SW480 (cell line): ENCODE results near the gene SYNE3.
"Not testable (repeated sequence)": the region's sequence is repeated elsewhere in the genome, so short reads cannot be mapped to it uniquely, and the experiment has no call there.

Experiments
- DNase-seq: peaks from one replicate; pipeline ENCODE4 v3.0.0-alpha.2; 2016; ENCODE audit warnings: low spot score

The SYNE3 gene

DNA sequence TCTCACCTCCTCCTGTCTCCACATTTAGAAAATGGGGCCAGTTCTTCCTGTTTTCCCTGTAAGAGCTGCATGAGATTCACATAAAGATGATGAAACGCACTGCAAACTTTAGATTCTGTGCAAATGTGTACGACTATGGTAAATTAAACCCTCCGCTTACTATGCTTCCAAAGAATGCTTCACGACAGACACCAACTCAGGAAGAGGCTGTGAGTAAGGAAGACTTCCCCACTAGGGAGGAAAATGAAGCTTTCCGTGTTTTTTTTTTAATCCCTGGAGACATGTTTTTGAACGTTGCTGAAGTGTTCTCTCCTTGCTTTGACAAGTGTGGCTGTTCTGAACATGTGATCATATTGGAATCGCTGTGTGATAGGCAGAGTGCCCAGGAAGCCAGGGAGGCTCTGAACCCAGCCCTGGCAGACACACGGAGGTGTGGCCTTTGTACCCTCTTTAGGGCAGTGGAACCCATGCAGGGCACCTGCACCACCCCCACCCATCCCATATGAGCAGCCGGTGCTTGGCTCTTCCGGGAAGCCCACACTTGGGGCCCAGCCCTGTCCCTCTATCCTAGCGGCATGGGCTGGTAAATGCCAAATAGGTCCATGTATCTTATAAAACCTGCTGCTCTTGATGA is 7.5 kb upstream of the SYNE3 start:
- peak; percentile 95 for DNase-seq

DNA sequence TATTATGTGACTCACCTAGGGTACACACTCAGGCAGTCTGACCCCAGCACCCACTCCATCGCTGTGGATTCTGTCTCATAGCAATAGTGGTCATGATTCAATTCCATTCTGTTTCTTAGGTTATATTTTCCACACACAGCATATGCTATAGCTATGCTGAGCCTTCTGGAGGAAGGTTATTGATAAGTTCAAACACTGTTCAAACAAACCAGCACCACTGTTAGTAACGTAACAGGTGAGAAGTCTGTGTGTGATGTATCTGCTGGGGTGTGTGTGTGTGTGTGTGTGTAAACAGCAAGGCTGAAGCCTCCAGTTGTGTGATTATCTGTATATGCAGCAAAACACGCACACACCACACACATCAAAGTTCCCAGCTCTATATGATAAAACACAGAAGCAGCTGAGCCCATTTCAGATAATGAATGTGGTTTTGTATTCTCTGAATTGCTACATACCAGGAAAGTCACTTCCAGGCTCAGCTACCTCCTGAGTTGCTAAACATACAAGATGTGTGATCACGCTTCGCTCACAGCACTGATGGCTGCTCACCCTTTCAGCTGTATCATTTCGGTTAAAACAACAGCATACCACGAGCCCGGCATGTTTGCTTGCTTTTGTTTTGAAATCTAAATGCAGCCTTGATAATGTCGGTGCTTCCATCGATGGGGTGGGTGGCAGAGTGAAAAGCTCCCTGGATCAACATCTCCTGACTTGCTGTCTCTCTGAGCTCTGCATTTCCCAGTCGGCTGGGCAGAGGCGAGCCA is 6.8 kb upstream of the SYNE3 start:
- DNase-seq, result peak; percentile 92

DNA sequence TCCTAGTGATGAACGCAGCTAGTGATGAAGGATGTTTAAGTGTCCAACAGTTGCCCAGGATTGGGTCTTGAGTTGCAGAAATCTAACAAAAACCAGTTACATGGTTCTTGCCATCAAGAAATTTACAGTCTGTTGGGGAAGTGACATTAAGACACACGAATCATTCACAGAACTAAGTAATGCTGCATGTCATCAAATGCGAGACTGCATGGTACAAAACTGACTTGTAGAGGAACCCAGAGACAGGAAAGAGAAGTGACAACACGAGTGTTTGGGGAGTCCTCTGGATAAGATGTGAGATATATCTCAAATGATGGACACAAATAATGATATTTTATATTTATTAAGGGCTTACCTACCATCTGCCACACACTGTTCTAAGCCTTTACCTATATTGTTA is 6.1 kb upstream of the SYNE3 start:
- DNase-seq, result no peak

DNA sequence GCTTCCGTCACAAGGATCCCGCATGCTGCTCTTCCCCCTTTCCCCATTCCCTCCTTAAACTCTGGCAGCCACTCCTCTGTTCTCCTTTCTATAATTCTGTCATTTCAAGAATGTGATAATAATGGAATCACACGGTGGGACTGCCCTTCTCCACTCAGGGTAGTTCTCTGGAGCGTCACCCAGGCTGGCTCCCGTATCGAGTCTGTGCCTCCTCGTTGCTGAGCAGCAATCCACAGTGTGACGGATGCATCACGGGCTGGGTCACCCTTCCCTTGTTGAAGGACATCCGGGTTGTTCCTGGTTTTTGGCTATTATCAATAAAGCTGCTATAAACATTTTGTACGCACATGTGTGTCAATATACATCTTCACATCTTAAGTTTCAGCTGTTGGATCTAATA is 5.7 kb upstream of the SYNE3 start:
- no peak for DNase-seq

DNA sequence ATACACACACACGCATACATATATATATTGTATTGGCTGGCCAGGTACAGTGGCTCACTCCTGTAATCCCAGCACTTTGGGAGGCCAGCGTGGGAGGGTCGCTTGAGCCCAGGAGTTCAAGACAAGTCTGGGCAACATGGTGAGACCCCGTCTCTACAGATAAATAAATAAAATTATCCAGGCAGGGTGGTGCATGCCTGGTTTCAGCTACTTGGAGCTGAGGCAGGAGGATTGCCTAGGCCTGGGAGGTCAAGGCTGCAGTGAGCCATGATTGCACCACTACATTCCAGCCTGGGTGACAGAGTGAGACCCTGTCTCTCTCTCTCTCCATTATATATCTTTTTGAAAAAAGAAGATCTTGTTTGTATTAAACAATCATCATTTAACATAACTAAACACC is 4.6 kb upstream of the SYNE3 start:
- DNase-seq, result no peak

DNA sequence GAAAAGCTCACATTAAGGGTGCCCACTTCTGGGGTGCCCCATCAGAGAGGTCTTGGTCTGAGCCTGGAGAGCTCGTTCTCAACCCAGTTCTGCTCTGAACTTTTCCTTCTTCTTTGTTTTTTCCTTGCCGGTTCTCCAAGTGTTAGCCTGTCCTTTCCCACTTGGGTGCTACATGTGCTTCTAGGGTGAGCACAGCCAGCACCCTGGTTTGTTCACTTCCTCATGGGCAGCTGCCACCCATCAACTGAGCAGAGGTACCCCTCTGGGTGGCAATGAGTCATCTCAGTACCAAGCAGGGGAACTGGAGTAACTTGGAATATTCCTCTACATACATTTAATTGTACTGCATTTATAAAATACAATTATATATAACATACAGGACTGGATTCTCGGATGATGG is 3.9 kb upstream of the SYNE3 start:
- DNase-seq, result peak; percentile 83

DNA sequence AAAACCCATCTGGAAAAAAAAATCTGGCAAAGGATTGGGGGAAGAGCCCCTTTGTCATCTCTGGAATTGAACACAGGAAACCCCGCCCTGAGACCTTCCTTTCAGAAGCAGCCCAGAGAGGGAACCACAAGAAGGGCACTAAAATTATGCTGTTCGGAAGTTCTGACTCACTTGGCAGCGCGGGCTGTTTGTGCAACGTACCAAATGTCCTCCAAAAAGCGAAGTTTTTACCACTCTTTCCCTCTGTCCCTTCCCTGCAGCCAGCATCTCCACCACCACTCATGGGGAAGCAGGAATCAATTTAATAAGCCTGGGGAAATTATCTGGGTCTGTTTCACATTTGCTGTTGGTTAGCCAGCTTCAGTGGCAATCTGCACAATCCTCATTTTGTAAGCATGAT is 3.2 kb upstream of the SYNE3 start:
- DNase-seq, result peak; percentile 95

DNA sequence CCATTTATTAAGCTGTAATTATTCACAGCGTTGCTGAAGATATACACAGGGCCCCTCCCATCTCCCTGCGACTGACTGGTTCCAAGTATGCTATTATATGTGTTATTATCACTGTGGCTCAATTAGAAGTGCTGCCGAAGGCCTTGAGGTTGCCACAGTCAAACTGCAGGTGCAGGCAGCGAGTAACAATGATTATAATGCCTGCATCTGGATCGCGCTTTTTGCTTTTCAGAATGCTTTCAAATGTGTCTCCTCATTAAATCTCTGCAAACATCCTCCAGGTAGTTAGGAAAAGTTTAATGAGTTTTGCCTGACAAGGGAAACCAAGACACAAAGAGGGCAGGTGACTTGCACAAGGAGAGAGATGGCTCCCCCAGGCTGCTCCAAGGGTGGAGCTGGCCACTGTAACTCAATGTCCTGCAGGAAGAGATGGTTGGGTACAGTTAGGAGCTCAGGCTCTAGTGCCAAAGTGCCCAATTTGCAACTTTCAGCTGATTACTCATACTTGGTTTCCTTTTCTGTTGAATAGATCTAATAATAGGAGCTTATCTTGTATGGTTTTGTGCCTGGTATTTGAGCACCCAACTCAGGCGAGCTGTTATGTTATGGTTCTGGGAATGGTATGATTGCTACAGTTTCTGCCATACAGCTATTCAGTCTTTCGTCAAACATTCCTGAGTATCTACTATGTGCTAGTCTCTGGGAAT is 1.7 kb upstream of the SYNE3 start:
- no peak for DNase-seq

DNA sequence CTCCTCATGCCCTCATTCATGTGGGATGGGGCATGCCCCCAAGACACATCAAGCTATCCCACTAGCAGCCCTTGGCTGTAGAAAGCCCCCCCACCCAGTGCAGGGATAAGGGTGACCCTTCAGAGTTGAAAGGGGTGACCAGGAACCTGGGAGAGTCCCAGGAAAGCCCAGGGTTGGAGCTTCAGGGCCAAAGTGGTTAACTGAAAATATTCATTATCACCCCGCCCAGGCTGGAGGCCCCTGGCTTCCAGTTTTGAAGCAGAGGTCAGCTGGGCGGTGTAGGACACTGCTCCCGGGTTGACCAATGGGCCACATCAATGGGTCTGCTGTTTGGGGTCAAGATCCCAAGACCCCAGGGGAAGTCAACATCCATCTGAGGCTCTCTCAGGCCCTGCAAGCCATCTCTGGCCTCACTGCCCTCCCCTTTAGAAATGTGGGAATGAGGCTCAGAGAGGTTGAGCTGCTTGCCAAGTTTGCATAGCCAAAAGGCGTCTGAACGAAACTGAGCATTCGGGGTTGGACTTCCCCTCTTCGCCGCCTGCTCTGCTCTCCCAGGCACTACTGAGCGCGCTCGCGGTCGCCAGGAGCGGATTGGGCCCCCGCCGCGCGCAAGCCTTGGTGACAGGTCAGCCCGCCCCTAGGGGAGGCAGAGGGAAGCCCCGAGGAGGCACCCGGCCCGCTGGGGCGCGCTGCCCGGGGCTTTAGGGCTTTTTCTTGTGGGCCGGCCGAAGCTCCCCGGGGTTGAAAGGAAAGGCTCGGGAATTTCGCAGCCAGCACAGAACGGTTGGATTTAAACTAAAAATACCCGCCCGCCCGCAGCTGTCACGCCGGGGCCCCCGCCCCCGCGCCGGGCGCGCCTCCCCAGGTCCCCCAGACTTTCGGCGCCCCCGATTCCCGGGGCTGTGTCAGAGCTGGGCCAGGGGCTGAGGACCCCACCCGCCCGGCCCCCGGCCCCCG is 576 bp downstream of the SYNE3 start:
- DNase-seq, result peak; percentile 74

DNA sequence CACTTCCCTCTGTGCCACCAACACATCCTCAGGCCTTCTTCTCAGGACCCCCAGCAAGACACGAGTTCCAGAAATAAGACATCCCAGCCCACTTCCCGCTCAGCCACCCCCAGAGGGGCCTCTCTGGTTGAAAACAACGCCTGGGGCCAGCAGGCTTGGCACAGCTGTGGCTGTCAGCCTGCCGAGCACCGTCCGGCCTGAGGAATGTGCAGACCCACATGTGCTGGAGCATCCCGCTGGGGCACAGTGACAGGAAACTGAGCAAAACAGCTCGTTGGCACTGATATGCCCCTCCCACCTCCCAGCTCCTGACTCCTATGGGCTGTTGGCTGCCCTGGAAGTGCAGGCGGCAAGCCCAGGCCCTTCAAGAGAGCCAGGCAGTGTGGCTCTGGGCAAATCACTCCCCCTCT is 1.4 kb downstream of the SYNE3 start:
- no peak for DNase-seq

DNA sequence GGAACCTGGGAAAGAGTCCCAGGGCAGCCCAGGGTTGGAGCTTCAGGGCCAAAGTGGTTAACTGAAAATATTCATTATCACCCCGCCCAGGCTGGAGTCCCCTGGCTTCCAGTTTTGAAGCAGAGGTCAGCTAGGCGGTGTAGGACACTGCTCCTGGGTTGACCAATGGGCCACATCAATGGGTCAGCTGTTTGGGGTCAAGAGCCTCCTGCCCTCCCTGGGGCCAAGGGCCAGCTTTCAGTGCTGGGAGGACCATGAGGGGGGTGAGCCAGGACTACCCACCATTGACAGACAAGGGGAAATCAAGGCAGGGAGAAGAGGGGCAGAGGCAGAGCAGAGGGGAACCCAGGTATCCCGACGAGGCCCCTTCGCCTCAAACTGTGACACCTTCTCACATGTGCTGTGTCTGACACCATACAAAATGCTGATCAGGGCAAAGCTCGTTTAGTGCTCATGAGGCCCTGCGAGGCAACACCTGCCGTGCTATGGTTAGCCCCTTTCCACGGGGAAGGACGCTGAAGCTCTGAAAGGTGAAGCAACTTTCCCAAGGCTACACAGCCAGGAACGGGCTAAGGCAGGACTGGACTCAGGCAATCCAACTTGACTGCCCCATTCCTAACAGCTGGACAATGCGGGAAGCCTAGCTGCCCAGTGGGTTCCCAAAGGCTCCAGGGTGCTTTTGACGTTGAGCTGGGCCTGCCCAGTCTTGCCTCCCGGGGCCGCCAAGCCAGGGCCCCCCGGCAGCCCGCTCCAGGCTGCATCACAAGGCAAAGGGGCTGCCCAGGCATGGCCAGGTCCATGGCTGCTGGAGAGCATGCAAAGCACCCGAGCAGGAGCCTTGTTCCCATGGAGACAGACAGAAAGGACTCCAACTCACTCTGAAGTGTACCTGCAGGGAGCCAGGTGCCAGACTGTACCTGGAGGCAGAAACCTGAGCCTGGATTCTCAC is 2.0 kb downstream of the SYNE3 start:
- no peak for DNase-seq

DNA sequence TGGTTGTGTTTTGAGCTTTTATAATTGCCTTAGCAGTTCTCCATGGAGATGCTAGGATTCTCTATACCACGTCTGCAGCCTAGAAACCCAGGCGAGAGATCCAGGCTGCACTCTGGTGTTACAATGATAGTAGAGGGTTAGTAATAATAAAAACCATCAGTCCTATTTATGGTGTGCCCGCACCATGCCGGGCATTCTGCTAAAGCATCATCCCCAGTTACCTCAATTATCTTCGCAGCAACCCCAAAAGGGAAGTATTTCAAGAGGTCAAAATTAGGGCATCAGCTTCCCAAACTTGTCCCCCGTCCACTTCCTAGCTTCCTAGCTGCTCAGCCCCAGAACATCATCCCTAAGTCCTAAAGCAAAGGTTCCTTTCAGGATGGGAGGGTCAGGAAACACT is 3.2 kb downstream of the SYNE3 start:
- no peak for DNase-seq

DNA sequence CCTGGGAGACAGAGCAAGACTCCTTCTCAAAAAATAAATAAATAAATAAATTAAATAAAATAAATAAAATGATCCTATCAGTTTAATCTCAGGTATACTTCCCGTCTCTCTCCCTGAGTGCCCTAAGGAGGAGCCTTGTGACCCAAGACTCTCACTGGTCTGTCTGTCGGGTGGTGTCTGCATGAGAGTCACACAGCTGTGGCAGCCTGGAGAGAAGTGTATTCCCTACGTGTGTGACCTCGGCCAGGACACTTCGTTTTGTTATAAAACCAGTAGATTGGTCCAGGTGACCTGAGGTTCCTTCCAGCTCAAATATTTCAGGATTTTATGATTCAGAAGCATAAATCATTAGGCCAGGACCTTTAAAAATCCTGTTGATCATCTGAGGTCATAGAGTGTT is 4.8 kb downstream of the SYNE3 start:
- DNase-seq, result no peak

DNA sequence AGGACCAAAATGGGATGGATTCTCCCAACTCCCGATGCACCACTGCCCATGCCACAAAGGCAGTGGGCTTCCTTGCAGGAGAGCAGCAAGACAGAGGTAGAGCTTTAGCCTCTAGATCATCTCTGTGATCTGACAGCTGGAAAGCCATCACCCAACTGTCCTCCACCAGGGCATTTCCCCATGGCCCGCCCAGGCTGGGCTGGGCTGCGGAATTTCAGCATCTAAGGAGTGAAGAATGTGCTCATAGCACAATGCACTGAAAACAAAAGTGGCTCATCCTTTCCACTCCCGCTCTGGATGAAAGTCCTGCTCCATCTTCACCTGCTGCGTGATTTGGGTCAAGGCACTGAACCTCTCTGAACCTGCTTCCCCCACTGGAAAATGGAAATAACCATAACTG is 5.6 kb downstream of the SYNE3 start:
- DNase-seq, result no peak

DNA sequence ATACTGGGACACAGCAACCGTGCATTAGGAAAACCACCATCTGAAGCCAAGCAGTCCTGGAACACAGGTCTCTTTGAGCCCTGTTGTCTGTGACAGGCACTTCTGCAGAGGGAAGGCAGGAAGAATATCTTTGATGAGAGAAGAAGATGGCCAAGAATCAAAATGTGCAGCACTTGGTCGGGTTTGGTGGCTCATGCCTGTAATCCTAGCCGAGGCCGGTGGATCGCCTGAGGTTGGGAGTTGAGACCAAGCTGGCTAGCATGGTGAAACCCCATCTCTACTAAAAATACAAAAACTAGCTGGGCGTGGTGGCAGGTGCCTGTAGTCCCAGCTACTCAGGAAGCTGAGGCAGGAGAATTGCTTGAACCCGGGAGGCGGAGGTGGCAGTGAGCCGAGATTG is 6.1 kb downstream of the SYNE3 start:
- DNase-seq, result not testable (repeated sequence)

DNA sequence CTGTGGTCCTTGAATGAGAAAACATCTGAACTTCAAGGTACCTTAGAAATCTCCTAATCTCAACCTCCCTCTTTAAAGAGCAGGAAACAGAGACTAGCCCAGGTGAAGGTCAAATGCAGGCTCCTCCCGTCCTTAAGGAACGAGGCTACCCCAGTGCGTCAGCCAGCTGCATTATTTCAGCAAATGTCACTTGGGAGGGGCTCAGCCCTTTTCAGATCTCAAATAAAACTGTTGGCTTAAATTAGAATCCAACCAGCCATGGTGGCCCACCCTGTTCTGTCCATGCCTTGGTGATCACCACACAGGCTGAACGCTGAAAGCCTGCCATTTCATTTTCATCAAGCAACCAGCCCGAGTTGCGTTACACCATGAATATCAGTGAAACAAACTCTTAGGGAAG is 7.0 kb downstream of the SYNE3 start:
- no peak for DNase-seq

DNA sequence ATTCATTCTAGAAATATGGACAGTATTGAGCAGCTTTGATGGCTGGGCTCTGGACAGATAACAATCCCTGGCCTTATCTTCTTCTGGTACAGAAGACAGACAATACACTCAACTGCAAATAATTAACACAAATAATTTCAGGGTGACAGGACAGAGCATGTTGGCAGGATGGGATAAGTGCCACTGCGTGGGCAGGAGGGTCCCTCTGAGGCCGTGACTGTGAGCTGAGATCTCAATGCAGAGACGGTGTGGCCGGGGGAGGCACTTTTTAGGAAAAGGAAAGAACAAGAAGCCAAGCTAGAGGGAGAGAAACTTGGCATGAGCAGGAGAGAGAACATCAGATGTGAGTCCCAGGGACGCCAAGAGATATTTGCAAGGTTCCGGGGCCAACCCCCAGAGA is 8.1 kb downstream of the SYNE3 start:
- DNase-seq, result no peak

DNA sequence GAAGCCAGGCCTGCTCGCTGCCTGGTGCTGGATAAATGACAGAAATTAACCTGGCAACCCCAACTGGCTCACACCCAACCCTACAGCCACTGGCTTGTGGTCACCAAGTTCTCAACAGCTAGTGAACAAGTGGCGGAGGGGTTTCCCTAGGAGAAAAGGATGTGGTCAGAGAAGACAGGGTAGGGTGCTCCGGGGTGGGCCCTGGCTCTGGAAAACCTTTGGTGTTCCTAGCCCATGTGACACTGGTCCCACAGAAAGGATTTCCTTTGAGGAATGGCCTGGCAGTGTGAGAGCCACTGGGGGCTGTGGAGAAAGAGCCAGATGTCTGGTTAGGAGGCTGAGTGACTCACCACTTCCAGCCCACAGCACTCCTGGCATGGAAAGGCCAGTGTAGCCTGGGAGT is 8.7 kb downstream of the SYNE3 start:
- peak; percentile 89 for DNase-seq

DNA sequence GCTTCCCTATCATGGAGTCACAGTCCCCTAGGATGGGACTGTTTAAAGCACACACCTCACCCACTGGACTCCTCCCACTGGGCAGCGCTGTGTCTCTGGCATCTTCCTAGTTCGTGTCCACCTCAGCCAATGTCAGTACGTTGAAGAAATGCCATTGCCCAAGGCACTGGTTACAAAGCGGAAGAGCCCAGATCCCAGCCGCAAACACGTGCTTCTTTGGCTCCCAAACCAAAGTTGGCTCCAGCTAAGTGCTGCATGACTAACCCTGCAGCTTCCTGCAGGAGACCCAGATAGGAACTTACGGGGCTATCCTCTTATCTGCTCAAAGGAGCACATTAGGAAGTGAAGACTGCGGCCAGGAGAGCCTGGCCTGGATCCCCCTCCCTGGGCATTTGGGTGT is 9.3 kb downstream of the SYNE3 start:
- no peak for DNase-seq

DNA sequence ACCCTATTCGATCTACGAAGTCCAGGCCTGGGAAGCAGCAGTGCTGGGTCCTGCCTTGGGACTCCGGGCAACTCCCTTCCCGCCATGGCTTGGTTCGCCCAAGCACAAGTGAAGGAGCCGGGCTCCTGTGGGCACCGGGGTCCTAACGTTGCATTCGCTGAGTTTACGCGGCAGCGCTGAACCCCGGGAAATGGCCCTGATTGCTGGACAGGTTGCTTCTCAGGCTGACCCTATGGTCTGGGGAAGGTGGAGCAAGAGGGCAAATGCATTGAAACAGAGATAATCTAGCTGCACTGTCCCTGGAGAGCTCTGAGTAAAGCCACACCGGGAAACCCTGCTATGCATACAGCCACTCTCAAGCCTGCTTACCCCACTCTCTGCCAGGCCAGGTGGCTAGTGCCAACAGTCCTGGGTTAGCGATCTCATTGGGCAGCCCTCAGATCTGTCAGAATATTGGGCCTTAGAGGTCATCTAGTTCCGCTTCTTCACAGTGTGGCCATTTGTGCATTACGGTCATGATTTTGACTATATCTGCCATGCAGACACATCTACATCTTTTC is 11.3 kb downstream of the SYNE3 start:
- no peak for DNase-seq
